Peyer's patch (tissue), 4 donors: ENCODE results near the gene RASSF8.

Experiments
- CTCF ChIP-seq, 6 experiments: fragments of 450-650 bp in 4 of 6; fragments of 200-600 bp in 2 of 6; sonication (generic) in 1 of 6; IDR thresholded peaks; one replicate each; pipeline ENCODE4 v1.5.1; 2017 to 2019; ENCODE audit warnings: antibody characterized with exemption in 6 of 6, mild to moderate bottlenecking in 3 of 6, moderate library complexity in 1 of 6
- POLR2A ChIP-seq, 2 donors: fragments of 450-650 bp; IDR thresholded peaks; one replicate each; pipeline ENCODE4 v1.5.1; 2017; ENCODE audit warnings: antibody characterized with exemption in 2 of 2, mild to moderate bottlenecking in 2 of 2, moderate library complexity in 2 of 2

DNA sequence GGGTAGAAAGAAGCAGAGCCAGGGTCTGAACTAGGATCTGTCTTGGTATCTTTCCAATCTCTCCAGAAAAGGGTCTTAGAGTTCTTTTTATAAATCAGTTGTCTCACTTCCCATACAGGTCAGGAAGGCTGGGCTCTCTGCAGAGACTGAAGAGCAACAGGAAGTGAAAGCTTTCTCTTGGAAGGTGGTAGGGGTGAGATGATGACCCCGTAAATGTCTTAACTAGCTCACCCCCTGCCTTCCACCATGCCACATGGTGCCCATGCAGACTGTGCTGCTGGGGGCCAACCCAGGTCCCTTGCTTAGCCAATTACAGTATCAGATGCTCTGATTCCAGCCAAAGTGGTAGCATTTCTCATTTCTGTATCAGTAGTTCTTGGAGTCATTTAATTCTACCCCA, 17.6 kb upstream of the RASSF8 start:
- TF ChIP-seq CTCF (IDR thresholded peaks at IDR 0.05) (no peak), POLR2A (IDR thresholded peaks at IDR 0.05) (no peak)
